ENCODE measurements around the gene AP3S1. TPM values are rescaled to one million over a fixed set of nuclear protein-coding genes. Genes with fewer than 3 reads are reported as not detected.
"Not testable (repeated sequence)": the region's sequence is repeated elsewhere in the genome, so short reads cannot be mapped to it uniquely, and the experiment has no call there.

The AP3S1 gene
- total RNA-seq, 1 experiment from 2014 or later: 60.8 TPM

- H3K27me3 Mint-ChIP-seq (ENCODE audit: low read depth): no peaks in the 10 kb centered on the region
- H3K9me3 Mint-ChIP-seq: no peaks in the 10 kb centered on the region
- DNase-seq (ENCODE audit: low spot score) (no peak), ATAC-seq (no peak)
- POLR2A ChIA-PET: no interaction called here
- H3K4me1 Mint-ChIP-seq: peaks cover 16% of the 10 kb centered on the region
- H3K4me3 Mint-ChIP-seq: no peak overlapping the region
- H3K36me3 Mint-ChIP-seq: peaks cover 22% of the 10 kb centered on the region
- TF ChIP-seq PRRX2 (CRISPR knock-in tag; IDR thresholded peaks at IDR 0.05) (no peak), CREB1 (CRISPR knock-in tag; IDR thresholded peaks at IDR 0.05) (no peak), PRDM15 (CRISPR knock-in tag; IDR thresholded peaks at IDR 0.05) (no peak), ZNF281 (CRISPR knock-in tag; IDR thresholded peaks at IDR 0.05) (no peak), TP53 (CRISPR knock-in tag; IDR thresholded peaks at IDR 0.05) (no peak), FOXP1 (CRISPR knock-in tag; IDR thresholded peaks at IDR 0.05; ENCODE audit: borderline replicate concordance) (no peak), IRF2 (CRISPR knock-in tag; IDR thresholded peaks at IDR 0.05; ENCODE audit: borderline replicate concordance, low read depth) (no peak), CREM (CRISPR knock-in tag; IDR thresholded peaks at IDR 0.05) (no peak), NR1H2 (CRISPR knock-in tag; IDR thresholded peaks at IDR 0.05) (no peak), TCF7 (CRISPR knock-in tag; IDR thresholded peaks at IDR 0.05; ENCODE audit: low read depth) (no peak), MAX (CRISPR knock-in tag; IDR thresholded peaks at IDR 0.05) (no peak)
- TF ChIP-seq, protein P1, sequence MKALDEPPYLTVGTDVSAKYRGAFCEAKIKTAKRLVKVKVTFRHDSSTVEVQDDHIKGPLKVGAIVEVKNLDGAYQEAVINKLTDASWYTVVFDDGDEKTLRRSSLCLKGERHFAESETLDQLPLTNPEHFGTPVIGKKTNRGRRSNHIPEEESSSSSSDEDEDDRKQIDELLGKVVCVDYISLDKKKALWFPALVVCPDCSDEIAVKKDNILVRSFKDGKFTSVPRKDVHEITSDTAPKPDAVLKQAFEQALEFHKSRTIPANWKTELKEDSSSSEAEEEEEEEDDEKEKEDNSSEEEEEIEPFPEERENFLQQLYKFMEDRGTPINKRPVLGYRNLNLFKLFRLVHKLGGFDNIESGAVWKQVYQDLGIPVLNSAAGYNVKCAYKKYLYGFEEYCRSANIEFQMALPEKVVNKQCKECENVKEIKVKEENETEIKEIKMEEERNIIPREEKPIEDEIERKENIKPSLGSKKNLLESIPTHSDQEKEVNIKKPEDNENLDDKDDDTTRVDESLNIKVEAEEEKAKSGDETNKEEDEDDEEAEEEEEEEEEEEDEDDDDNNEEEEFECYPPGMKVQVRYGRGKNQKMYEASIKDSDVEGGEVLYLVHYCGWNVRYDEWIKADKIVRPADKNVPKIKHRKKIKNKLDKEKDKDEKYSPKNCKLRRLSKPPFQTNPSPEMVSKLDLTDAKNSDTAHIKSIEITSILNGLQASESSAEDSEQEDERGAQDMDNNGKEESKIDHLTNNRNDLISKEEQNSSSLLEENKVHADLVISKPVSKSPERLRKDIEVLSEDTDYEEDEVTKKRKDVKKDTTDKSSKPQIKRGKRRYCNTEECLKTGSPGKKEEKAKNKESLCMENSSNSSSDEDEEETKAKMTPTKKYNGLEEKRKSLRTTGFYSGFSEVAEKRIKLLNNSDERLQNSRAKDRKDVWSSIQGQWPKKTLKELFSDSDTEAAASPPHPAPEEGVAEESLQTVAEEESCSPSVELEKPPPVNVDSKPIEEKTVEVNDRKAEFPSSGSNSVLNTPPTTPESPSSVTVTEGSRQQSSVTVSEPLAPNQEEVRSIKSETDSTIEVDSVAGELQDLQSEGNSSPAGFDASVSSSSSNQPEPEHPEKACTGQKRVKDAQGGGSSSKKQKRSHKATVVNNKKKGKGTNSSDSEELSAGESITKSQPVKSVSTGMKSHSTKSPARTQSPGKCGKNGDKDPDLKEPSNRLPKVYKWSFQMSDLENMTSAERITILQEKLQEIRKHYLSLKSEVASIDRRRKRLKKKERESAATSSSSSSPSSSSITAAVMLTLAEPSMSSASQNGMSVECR (CRISPR knock-in tag; IDR thresholded peaks at IDR 0.05; ENCODE audit: borderline replicate concordance): no peak
- H3K27ac Mint-ChIP-seq: peak overlapping the region; percentile 94
- CTCF ChIA-PET: interaction anchor here (0.6 to 1.4 kb wide), 3 partner anchors 19 to 246 kb away, joined by 3 read pairs; no protein-coding TSS in a partner anchor
Observed at GRCh38 chr5:115807654-115808052, 34.1 kb upstream of the AP3S1 start.

- H3K9me3 Mint-ChIP-seq; H3K27ac Mint-ChIP-seq; H3K4me3 Mint-ChIP-seq; ATAC-seq; H3K27me3 Mint-ChIP-seq (ENCODE audit: low read depth); DNase-seq (ENCODE audit: low spot score); POLR2A ChIA-PET: not testable (repeated sequence)
- peaks cover 23% of the 10 kb centered on the region for H3K36me3 Mint-ChIP-seq
- CTCF ChIA-PET: interaction anchor here (0.6 to 1.4 kb wide), 2 partner anchors 20 to 245 kb away, joined by 3 read pairs; no protein-coding TSS in a partner anchor
- H3K4me1 Mint-ChIP-seq: peaks cover 16% of the 10 kb centered on the region
Observed at GRCh38 chr5:115808066-115808465, 33.7 kb upstream of the AP3S1 start.

Measured in WTC11 (cell line).